Measurements from ENCODE around the gene PDZD7. TPM values are rescaled to one million over a fixed set of nuclear protein-coding genes. Genes with fewer than 3 reads are reported as not detected.

PDZD7 gene
- polyA plus RNA-seq, 3 donors = 2.3 to 4.3 (median 3.8) TPM

GRCh38 chr10:100998183-100998990 lies 32.5 kb downstream of the PDZD7 start:
- DNase-seq (ENCODE audit: extremely low read depth in 1 of 11, low read depth in 9 of 11, low spot score in 4 of 11) = peak in 9 of 11 donors; percentile 77 to 89 (median 84)

DNA sequence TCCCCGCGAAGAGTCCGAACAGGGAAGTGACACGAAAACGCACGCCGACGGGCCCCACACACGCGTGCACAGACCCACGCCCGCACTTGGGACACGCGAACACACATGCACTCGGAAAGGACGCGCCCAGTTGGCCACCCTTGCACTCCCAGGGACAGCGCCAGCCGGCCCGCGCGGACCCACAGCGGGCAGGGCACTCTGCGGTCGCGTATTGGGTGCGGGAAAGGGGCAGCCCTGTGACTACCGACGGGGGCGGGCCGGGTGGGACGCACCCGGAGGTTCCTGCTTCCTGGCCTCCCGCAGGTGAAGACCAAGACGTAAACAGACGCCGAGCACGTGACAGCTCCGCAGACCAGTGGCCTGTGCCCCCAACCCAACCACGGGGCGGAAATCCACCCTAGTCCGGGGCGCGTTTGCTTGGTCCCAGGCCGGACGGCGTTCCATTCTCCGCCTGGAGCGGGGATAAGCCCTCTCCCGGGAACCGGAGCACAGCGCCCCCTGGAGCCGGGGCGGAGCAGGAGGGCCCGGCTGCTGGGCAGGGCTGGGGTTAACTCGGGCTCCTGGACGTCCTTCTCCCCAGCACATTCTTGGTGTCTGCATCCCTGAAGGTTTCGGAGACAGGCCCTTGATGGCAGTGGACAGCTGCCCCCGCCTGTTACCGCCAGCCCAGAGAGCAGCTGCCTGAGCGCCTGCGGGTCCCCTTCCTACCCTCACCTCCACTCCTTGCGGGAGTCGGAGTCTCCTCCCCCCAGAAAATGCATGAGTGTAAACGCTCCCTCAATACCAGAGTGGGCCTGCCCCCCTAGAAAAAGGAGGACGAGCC lies 33.4 kb downstream of the PDZD7 start:
- peak in 3 of 11 donors; percentile 54 to 58 (median 57) for DNase-seq (ENCODE audit: extremely low read depth in 1 of 11, low read depth in 9 of 11, low spot score in 4 of 11)

DNA sequence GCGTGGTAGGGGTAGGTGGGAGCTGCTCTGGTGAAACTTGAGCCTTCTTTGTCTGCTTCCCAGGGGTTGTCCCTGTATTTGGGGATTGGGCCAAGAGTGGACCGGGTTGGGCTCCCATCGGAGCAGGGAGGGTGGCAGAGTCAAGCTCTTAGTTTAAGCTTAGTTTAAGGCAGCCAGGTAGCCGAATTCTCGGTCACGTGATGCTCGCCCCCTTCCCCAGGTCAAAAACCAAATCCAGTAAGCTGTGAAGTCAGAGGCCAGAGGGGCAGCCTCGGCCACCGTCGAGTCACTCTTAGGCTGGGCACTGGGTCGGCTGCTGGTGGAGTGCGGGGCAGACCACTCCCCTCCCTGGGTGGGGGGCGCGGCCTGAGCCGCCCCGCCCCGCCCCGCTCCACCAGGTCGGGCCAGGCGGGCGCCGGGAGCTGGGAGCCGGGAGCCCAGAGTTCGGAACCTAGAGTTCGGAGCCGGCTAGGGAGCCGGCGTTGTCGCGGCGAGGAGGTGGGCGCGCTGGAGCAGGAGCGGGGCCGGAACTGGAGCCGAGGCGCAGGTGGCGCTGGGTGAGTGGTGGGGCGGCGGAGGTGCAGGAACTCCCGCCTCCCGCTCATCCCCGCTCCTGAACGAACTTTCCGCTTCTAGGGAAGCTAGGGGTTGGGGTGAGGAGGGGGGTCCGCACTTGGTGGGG lies 34.1 kb downstream of the PDZD7 start:
- DNase-seq (ENCODE audit: extremely low read depth in 1 of 11, low read depth in 9 of 11, low spot score in 4 of 11) = no peak

DNA sequence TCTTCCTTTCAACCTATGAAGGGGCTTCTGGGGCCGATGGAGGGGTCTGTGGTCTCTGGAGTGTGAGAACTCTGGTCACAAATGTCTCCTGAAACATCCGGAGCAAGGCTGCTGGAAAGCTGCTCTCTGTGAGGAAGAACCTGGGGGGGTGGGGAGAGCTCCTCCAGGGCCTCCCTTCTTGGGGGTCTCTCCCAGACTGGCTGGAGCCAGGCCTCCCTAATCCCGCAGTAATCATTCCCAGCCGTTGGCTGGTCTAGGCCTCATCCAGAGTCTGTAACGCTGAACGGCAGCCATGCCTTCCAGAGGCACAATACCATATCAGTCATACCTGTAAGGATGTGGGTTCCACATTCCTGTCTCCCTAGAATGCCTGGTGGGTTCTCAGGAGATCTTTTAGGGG lies 35.7 kb downstream of the PDZD7 start:
- no peak for DNase-seq (ENCODE audit: extremely low read depth in 1 of 11, low read depth in 9 of 11, low spot score in 4 of 11)

DNA sequence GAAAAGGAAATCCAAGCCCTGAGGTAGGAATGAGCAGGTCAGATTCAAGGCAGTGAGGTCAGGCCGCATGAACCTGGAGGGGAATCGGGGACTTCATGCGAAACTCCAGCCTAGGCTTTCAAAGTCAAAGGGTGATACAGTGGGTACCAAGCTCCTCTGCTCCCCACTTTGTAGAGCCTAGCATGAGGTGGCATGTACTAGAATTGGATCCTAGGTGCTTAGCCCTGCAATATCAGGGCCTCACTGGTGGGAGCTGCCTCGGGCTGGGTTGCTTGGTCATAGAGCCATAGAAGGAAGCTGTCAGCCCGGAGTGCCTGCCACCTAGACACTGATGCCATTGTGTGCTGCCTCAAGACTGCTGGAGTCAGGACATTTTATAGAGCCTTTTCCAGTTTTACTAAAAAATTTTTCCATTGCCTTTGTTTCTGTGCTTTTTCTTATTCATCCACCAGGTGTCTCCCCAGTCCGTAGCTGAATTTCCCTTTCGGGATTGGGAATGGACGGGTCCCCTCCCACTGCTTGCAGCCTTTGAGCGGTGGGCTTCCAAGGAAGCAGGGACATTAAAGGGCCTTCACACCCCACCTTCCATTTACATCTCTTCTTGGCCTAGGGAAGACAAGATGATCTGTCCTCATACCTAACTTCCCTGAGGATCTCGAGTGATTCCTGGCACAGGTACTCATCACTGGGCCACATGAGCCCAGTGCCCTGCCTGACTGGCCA lies 36.8 kb downstream of the PDZD7 start:
- DNase-seq (ENCODE audit: extremely low read depth in 1 of 11, low read depth in 9 of 11, low spot score in 4 of 11) = no peak

GRCh38 chr10:100989088-100989487 lies 41.8 kb downstream of the PDZD7 start:
- no peak for DNase-seq (ENCODE audit: extremely low read depth in 1 of 11, low read depth in 9 of 11, low spot score in 4 of 11)

DNA sequence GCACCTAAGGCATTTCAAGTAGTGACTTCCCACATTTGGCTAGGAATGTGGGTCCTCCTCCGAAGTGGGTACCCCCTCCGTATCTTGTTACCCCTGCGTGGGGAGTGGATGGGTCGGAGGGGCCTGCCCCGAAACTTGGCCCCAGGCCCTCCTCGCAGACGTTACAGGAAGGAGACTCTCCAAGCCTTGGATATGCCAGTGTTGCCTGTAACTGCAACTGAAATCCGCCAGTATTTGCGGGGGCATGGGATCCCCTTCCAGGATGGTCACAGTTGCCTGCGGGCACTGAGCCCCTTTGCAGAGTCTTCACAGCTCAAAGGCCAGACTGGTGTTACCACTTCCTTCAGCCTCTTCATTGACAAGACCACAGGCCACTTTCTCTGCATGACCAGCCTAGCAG lies 42.8 kb downstream of the PDZD7 start:
- DNase-seq (ENCODE audit: extremely low read depth in 1 of 11, low read depth in 9 of 11, low spot score in 4 of 11) = no peak

- DNase-seq (ENCODE audit: extremely low read depth in 1 of 11, low read depth in 9 of 11, low spot score in 4 of 11) = no peak
Measured at GRCh38 chr10:100987685-100988049, 43.3 kb downstream of the PDZD7 start.

DNA sequence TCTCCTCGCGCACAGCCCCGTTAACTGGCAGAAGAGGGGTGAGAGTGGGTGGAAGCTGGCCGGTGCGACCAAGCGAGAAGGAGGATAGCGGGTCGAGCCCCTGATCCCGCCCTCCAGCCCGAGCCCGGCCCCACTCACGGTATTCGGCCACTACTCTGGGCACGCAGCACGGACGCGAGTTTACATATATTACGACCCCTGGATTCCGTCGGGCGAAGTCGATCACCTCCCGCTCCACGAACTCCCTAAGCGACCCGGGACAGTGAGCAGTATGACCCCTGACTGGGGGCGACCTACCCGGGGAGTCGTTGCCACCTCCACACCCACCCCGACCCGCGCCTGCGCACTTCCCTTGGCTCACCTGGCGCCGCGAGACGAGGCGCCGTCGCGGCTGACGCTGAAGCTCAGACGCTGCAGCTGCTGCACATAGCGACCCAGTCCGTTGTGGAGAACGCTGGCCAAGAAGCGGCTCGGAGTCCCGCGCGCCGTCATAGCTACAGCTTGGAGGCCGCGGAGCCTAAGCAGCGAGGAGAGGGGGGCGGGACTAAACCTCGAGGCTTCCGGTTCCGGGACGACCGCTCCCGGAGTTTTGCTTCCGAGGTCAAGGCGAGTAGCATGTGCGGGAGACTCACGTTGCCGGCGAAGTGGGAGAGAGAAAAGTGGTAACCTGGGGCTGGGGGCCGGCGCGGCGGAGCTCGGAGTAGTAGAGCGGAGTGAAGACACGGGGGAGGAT lies 43.8 kb downstream of the PDZD7 start, which contains the start of the genes MRPL43 and TWNK:
Gene MRPL43 (minus strand): TSS at position 546 of the 733 bp plus-strand sequence. CDS start 54 bp downstream, at position 492.
Gene TWNK (plus strand): TSS at position 592 of the 733 bp plus-strand sequence. CDS start 668 bp downstream, outside the sequence.
- DNase-seq (ENCODE audit: extremely low read depth in 1 of 11, low read depth in 9 of 11, low spot score in 4 of 11) = peak in 9 of 11 donors; percentile 57 to 80 (median 76)

GRCh38 chr10:100986623-100986951 lies 44.3 kb downstream of the PDZD7 start:
- no peak for DNase-seq (ENCODE audit: extremely low read depth in 1 of 11, low read depth in 9 of 11, low spot score in 4 of 11)

GRCh38 chr10:100985336-100985735 lies 45.6 kb downstream of the PDZD7 start:
- DNase-seq (ENCODE audit: extremely low read depth in 1 of 11, low read depth in 9 of 11, low spot score in 4 of 11) = no peak

DNA sequence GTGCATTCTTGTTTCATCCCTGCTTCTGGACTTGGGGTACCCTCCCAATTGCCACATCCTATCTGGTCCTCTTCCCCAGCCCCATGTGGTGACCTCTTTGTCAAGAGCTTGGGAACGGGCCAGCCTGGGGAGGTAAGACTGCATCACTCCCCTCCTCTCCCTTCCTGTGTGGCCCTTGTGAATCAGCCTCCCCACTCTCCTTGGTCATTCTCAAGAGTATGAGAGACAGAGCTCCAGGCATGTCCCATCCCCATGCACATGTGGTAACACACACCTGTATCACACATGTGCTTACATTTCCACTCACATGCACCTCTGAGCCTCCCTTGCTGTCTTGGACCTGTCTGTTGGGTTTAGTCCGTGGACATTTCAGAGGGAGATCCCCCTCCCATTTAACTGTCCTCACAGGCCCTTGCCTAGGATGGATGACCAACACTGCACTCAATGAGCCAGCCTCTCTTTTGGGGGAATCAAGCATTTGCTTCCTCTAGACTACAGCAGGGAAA lies 46.2 kb downstream of the PDZD7 start:
- DNase-seq (ENCODE audit: extremely low read depth in 1 of 11, low read depth in 9 of 11, low spot score in 4 of 11) = no peak

DNA sequence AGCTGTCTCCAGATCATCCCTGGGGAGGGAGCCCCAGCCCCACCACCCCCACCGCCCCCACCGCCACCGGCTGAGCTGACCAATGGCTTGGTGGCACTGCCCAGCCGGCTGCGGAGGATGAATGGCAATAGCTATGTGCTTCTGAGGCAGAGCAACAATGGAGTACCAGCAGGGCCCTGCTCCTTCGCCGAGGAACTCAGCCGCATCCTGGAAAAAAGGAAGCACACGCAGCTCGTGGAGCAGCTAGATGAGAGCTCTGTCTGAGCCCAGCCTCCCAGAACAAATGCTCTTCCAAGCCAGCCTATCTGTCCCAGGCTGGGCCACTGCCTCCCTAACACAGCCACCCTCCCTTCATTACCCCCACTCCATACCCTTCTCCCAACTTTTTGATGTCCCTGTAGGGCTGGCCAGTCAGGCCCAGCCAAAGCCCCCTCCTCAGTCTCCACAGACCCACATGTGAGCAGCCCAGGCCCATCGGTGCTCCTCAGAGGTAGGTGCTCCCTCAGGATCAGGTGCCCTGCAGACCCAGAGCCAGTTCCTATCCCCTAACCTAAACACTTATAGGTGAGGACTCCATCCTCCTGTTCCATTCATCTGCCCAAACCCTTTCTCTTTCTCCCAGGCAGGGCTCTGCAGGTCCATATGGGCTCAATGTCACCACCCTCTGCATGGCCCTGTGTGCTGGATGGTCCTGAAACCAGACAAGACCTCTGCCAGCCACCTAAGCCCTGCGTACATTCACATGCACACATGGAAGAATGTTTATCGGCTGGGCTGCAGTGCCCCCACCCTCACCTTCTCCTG lies 46.9 kb downstream of the PDZD7 start:
- DNase-seq (ENCODE audit: extremely low read depth in 1 of 11, low read depth in 9 of 11, low spot score in 4 of 11) = no peak

- no peak for DNase-seq (ENCODE audit: extremely low read depth in 1 of 11, low read depth in 9 of 11, low spot score in 4 of 11)
Measured at GRCh38 chr10:100982916-100983830, 47.8 kb downstream of the PDZD7 start.

DNA sequence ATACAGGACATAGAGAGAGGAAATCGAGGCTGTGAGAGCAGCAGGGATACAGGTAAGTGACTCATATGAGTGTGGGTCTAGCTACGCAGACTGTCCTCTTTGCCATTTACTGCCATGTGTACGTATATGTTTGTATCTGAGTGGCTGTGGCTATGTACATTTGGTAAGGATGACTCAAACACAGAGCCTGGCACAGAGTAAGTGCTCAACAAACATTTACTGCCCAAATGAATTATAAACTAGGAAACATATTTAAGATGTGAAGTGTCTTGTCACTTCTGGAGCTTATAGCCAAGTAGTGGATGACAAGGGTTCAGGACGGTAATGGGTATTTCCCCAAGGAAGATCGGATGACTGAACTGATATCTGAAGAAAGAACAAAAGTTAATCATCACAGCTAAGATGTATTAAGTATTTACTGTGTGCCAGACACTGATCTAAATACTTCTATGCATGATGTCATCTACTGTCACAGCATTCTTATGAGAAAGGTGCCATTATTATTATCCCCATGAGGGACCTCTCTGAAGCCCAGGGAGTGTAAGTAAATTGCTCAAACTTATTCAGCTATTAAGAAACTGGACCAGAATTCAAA lies 49.7 kb downstream of the PDZD7 start:
- no peak for DNase-seq (ENCODE audit: extremely low read depth in 1 of 11, low read depth in 9 of 11, low spot score in 4 of 11)

DNA sequence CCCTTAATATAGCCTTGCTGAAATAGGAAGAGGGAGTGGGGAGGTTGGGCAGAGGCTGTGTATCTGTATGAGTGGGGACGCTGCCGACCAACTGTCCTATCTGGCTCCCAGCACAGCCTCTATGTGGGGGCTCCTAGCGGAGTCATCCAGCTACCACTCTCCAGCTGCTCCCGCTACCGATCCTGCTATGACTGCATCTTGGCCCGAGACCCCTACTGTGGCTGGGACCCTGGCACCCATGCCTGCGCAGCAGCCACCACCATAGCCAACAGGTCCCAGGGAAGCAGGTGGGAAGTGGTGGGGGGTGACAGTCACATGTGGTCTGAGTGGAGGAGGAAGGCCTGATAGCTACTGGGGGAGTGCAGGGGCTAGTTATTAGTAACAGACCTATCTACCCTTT lies 50.2 kb downstream of the PDZD7 start:
- no peak for DNase-seq (ENCODE audit: extremely low read depth in 1 of 11, low read depth in 9 of 11, low spot score in 4 of 11)

All from renal cortex interstitium (tissue), 11 donors.